HepG2 (cell line): Measurements from ENCODE around the gene PSMG4. TPM values are rescaled to one million over a fixed set of nuclear protein-coding genes. Genes with fewer than 3 reads are reported as not detected.
A peak's percentile ranks its signal among the peaks of the same experiment; 100 is the strongest.

ENCODE experiments used
- ADNP ChIP-seq: sonication (generic); formaldehyde crosslinking; IDR thresholded peaks from 2 replicates; pipeline ENCODE4 v1.4.0; 2020; ENCODE audit warnings: missing genetic modification reagents
- ELF1 ChIP-seq: sonication (generic); formaldehyde crosslinking; IDR thresholded peaks from 2 replicates; pipeline ENCODE4 v1.4.0; 2020; ENCODE audit warnings: missing genetic modification reagents
- ELF3 ChIP-seq: IDR thresholded peaks from 2 replicates; pipeline ENCODE4 v1.6.1; 2016; ENCODE audit warnings: missing genetic modification reagents, missing compliant biosample characterization
- EP300 ChIP-seq, 3 experiments: sonication (generic) in 1 of 3; formaldehyde crosslinking in 1 of 3; IDR thresholded peaks; 2 replicates each; pipeline versions ENCODE4 v1.5.1 to v1.6.1; 2011 to 2020; ENCODE audit warnings: low read depth in 2 of 3, low read length in 2 of 3, borderline replicate concordance in 1 of 3, improper control_type of control experiment in 1 of 3, mild to moderate bottlenecking in 1 of 3, missing genetic modification reagents in 1 of 3, moderate library complexity in 1 of 3
- FOXM1 ChIP-seq: sonication (generic); formaldehyde crosslinking; IDR thresholded peaks from 2 replicates; pipeline ENCODE4 v1.5.0; 2020; ENCODE audit warnings: missing genetic modification reagents
- HIVEP1 ChIP-seq: sonication (generic); formaldehyde crosslinking; IDR thresholded peaks from 2 replicates; pipeline ENCODE4 v1.4.0; 2020; ENCODE audit warnings: mild to moderate bottlenecking, missing genetic modification reagents
- ISL2 ChIP-seq: sonication (generic); formaldehyde crosslinking; IDR thresholded peaks from 2 replicates; pipeline ENCODE4 v1.5.0; 2020; ENCODE audit warnings: missing genetic modification reagents
- MAFK ChIP-seq, 2 experiments: IDR thresholded peaks in 1 of 2; conservative IDR thresholded peaks in 1 of 2; 2 replicates each; pipeline ENCODE4 v1.6.1; 2011; ENCODE audit warnings: improper control_type of control experiment in 2 of 2, low read length in 2 of 2
- STAG1 ChIP-seq: sonication (generic); formaldehyde crosslinking; IDR thresholded peaks from 2 replicates; pipeline ENCODE4 v1.4.0; 2020; ENCODE audit warnings: missing genetic modification reagents
- TBX2 ChIP-seq: sonication (generic); formaldehyde crosslinking; IDR thresholded peaks from 2 replicates; pipeline ENCODE4 v1.5.0; 2020; ENCODE audit warnings: missing genetic modification reagents, mild to moderate bottlenecking, borderline replicate concordance
- TCF7 ChIP-seq: sonication (generic); IDR thresholded peaks from 2 replicates; pipeline ENCODE4 v1.6.1; 2016; ENCODE audit warnings: antibody characterized with exemption, low read depth
- ZNF12 ChIP-seq: sonication (generic); formaldehyde crosslinking; IDR thresholded peaks from 2 replicates; pipeline ENCODE4 v1.5.0; 2020; ENCODE audit warnings: missing genetic modification reagents
- ZNF589 ChIP-seq: sonication (generic); formaldehyde crosslinking; conservative IDR thresholded peaks from 2 replicates; pipeline ENCODE4 v1.8.0; 2022; ENCODE audit warnings: mild to moderate bottlenecking, moderate library complexity, missing genetic modification reagents
- ZNF775 ChIP-seq: sonication (generic); formaldehyde crosslinking; IDR thresholded peaks from 2 replicates; pipeline ENCODE4 v1.4.0; 2020; ENCODE audit warnings: missing genetic modification reagents, mild to moderate bottlenecking, moderate library complexity, borderline replicate concordance
- polyA plus RNA-seq, 8 experiments: library from polyadenylated mRNA; depleted of rRNA in 3 of 8; stranded (reverse) in 7 of 8; unstranded in 1 of 8; fragments of >200 nt; fragmentation: Illumina TruSeq in 4 of 8; extraction: Trizol in 4 of 8; gene quantifications; 2 replicates each; pipeline versions ENCODE4 v1.2.1 to v1.2.3, GENCODE V29; 2011 to 2016; ENCODE audit warnings: low read depth in 4 of 8, missing spikeins in 1 of 8, mixed read lengths in 1 of 8; ENCODE audit not compliant: insufficient read depth in 1 of 8
- total RNA-seq, 5 experiments: library from RNA; depleted of rRNA; stranded (reverse); fragments of >200 nt; fragmentation: Illumina TruSeq; extraction: Trizol; gene quantifications; 2 replicates each; pipeline ENCODE4 v1.2.3, GENCODE V29; 2016; ENCODE audit warnings: low read depth in 1 of 5
- TF ChIP-seq, protein P1 (sequence below): sonication (generic); formaldehyde crosslinking; IDR thresholded peaks from 2 replicates; pipeline ENCODE4 v1.4.0; 2020; ENCODE audit warnings: missing genetic modification reagents, borderline replicate concordance
- TF ChIP-seq, protein P2 (sequence below), 2 experiments: fragments of 450-650 bp in 1 of 2; sonication (generic) in 1 of 2; formaldehyde crosslinking; IDR thresholded peaks; 2 replicates each; pipeline versions ENCODE4 v1.5.0 to v1.8.0; 2020 to 2022; ENCODE audit warnings: mild to moderate bottlenecking in 1 of 2, missing genetic modification reagents in 1 of 2
- TF ChIP-seq, protein P3 (sequence below): sonication (generic); formaldehyde crosslinking; conservative IDR thresholded peaks from 2 replicates; pipeline ENCODE4 v1.8.1; 2023; ENCODE audit warnings: missing genetic modification reagents
- TF ChIP-seq, protein P4 (sequence below): sonication (generic); formaldehyde crosslinking; IDR thresholded peaks from 2 replicates; pipeline ENCODE4 v1.5.1; 2020; ENCODE audit warnings: missing genetic modification reagents, mild to moderate bottlenecking, borderline replicate concordance
- TF ChIP-seq, protein P5 (sequence below): sonication (generic); formaldehyde crosslinking; IDR thresholded peaks from 2 replicates; pipeline ENCODE4 v1.5.0; 2020; ENCODE audit warnings: mild to moderate bottlenecking, low read depth, missing genetic modification reagents, borderline replicate concordance

PSMG4 gene
- total and polyA plus RNA-seq, 2 of the 13 experiments (the other 11 are each of a cell fraction or from before 2014, with no cell fraction given), result 28.5 to 32.8 TPM

DNA sequence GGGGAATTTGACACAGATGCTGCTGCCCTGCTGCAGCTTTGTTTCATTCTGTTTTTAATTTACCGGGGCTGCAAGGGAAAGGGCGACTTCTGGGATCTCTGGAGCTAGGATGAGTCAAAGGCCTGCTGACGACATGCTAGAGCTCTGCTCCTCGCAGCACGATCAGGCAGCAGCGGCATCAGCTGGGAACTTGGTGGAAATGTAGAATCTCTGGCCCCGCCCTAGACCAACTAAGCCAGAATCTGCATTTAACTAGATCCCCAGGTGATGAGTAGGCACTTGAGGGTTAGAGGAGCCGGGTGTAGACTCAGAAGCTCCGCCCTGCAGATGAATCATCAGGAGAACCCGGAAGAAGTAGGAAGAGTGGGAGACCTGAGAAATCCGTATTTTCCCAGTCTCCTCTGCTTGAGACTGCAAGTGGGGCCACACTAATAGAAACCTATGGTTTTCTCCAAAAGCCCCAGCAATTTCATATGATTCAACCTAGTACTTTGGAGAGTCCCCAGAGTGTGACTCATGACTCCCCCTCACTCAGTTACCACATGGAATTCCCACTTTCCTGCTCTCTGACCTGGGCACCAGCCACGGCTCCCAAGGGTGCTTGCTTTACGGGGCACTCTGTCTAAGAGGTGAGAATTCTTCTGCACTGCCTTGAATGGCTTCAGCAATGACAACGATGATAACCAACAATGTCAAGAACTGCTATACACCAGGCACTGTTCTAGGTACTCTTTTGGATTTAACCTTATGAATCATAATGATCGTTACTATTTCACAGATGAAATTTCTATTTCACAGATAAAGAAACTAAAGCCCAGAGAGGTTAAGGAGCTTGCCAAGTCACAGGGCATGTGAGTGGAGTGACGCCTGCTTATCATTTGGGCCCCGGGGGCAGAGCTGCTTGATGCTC, 49.4 kb upstream of the PSMG4 start (continued):
- TF ChIP-seq EP300 (IDR thresholded peaks at IDR 0.05; ENCODE audit: low read depth in 2 of 2, low read length in 2 of 2) (peak in 1 of 2 experiments; percentile 9; a peak in 1 of 4 replicates), EP300 (CRISPR knock-in tag; IDR thresholded peaks at IDR 0.05; ENCODE audit: borderline replicate concordance) (no peak), FOXM1 (CRISPR knock-in tag) (no peak), ISL2 (no peak), ZNF12 (CRISPR knock-in tag) (peak; percentile 98), TBX2 (CRISPR knock-in tag) (no peak), MAFK (conservative IDR thresholded peaks at IDR 0.05 in 1 of 2, IDR thresholded peaks at IDR 0.05 in 1 of 2; ENCODE audit: low read length in 2 of 2) (peak; percentile 51 to 77; a peak in 3 of 4 replicates), ZNF775 (CRISPR knock-in tag) (no peak), ELF3 (CRISPR knock-in tag) (peak; percentile 52), STAG1 (CRISPR knock-in tag) (peak; percentile 74), ZNF589 (CRISPR knock-in tag) (no peak), ADNP (CRISPR knock-in tag) (no peak), TCF7 (0 out of 2 replicates have a peak, but pooled peaks have one; percentile 8), ELF1 (CRISPR knock-in tag) (peak; percentile 79), HIVEP1 (no peak)
- TF ChIP-seq, protein P1, sequence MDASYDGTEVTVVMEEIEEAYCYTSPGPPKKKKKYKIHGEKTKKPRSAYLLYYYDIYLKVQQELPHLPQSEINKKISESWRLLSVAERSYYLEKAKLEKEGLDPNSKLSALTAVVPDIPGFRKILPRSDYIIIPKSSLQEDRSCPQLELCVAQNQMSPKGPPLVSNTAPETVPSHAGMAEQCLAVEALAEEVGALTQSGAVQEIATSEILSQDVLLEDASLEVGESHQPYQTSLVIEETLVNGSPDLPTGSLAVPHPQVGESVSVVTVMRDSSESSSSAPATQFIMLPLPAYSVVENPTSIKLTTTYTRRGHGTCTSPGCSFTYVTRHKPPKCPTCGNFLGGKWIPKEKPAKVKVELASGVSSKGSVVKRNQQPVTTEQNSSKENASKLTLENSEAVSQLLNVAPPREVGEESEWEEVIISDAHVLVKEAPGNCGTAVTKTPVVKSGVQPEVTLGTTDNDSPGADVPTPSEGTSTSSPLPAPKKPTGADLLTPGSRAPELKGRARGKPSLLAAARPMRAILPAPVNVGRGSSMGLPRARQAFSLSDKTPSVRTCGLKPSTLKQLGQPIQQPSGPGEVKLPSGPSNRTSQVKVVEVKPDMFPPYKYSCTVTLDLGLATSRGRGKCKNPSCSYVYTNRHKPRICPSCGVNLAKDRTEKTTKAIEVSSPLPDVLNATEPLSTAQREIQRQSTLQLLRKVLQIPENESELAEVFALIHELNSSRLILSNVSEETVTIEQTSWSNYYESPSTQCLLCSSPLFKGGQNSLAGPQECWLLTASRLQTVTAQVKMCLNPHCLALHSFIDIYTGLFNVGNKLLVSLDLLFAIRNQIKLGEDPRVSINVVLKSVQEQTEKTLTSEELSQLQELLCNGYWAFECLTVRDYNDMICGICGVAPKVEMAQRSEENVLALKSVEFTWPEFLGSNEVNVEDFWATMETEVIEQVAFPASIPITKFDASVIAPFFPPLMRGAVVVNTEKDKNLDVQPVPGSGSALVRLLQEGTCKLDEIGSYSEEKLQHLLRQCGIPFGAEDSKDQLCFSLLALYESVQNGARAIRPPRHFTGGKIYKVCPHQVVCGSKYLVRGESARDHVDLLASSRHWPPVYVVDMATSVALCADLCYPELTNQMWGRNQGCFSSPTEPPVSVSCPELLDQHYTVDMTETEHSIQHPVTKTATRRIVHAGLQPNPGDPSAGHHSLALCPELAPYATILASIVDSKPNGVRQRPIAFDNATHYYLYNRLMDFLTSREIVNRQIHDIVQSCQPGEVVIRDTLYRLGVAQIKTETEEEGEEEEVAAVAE (CRISPR knock-in tag), result no peak
- TF ChIP-seq, protein P2, sequence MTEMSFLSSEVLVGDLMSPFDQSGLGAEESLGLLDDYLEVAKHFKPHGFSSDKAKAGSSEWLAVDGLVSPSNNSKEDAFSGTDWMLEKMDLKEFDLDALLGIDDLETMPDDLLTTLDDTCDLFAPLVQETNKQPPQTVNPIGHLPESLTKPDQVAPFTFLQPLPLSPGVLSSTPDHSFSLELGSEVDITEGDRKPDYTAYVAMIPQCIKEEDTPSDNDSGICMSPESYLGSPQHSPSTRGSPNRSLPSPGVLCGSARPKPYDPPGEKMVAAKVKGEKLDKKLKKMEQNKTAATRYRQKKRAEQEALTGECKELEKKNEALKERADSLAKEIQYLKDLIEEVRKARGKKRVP (CRISPR knock-in tag; IDR thresholded peaks at IDR 0.05), result peak in 1 of 2 experiments; percentile 70; a peak in 1 of 4 replicates
- TF ChIP-seq, protein P3, sequence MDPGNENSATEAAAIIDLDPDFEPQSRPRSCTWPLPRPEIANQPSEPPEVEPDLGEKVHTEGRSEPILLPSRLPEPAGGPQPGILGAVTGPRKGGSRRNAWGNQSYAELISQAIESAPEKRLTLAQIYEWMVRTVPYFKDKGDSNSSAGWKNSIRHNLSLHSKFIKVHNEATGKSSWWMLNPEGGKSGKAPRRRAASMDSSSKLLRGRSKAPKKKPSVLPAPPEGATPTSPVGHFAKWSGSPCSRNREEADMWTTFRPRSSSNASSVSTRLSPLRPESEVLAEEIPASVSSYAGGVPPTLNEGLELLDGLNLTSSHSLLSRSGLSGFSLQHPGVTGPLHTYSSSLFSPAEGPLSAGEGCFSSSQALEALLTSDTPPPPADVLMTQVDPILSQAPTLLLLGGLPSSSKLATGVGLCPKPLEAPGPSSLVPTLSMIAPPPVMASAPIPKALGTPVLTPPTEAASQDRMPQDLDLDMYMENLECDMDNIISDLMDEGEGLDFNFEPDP (CRISPR knock-in tag), result no peak
- TF ChIP-seq, protein P4, sequence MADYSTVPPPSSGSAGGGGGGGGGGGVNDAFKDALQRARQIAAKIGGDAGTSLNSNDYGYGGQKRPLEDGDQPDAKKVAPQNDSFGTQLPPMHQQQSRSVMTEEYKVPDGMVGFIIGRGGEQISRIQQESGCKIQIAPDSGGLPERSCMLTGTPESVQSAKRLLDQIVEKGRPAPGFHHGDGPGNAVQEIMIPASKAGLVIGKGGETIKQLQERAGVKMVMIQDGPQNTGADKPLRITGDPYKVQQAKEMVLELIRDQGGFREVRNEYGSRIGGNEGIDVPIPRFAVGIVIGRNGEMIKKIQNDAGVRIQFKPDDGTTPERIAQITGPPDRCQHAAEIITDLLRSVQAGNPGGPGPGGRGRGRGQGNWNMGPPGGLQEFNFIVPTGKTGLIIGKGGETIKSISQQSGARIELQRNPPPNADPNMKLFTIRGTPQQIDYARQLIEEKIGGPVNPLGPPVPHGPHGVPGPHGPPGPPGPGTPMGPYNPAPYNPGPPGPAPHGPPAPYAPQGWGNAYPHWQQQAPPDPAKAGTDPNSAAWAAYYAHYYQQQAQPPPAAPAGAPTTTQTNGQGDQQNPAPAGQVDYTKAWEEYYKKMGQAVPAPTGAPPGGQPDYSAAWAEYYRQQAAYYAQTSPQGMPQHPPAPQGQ (CRISPR knock-in tag), result no peak
- TF ChIP-seq, protein P5, sequence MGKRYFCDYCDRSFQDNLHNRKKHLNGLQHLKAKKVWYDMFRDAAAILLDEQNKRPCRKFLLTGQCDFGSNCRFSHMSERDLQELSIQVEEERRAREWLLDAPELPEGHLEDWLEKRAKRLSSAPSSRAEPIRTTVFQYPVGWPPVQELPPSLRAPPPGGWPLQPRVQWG (CRISPR knock-in tag), result no peak
